UCSD-AML1 (cell line): ENCODE results near the gene DDIAS.
A peak's percentile ranks its signal among the peaks of the same experiment; 100 is the strongest.
"Not testable (repeated sequence)": the region's sequence is repeated elsewhere in the genome, so short reads cannot be mapped to it uniquely, and the experiment has no call there.

ENCODE experiments used
- DNase-seq: peaks from one replicate; lab custom pipeline; 2025; ENCODE audit not compliant: unreplicated experiment; lab: John Stamatoyannopoulos, UW

Gene DDIAS

GRCh38 chr11:82901165-82901921, at the start of gene DDIAS:
DDIAS (plus strand) TSS chr11:82901736; CDS start chr11:82914739, 13,003 bp downstream.
- DNase-seq: peak; percentile 91

- DNase-seq: no peak
Observed at GRCh38 chr11:82854242-82854641, 47.3 kb upstream of the DDIAS start.

GRCh38 chr11:82854916-82855315, 46.6 kb upstream of the DDIAS start:
- DNase-seq: not testable (repeated sequence)

GRCh38 chr11:82855616-82856015, 45.9 kb upstream of the DDIAS start:
- DNase-seq: no peak

GRCh38 chr11:82857145-82857544, 44.4 kb upstream of the DDIAS start:
- no peak for DNase-seq

- DNase-seq: no peak
Observed at GRCh38 chr11:82858133-82858532, 43.4 kb upstream of the DDIAS start.

GRCh38 chr11:82858556-82859091, 42.9 kb upstream of the DDIAS start:
- DNase-seq: no peak

- no peak for DNase-seq
Observed at GRCh38 chr11:82859750-82860149, 41.8 kb upstream of the DDIAS start.

- no peak for DNase-seq
Observed at GRCh38 chr11:82862379-82862778, 39.2 kb upstream of the DDIAS start.

GRCh38 chr11:82863209-82863608, 38.3 kb upstream of the DDIAS start:
- no peak for DNase-seq

- DNase-seq: peak; percentile 39
Observed at GRCh38 chr11:82864268-82864667, 37.3 kb upstream of the DDIAS start.

- no peak for DNase-seq
Observed at GRCh38 chr11:82865841-82866240, 35.7 kb upstream of the DDIAS start.

GRCh38 chr11:82867495-82868082, 33.9 kb upstream of the DDIAS start:
- peak; percentile 37 for DNase-seq

- DNase-seq: no peak
Observed at GRCh38 chr11:82869657-82870056, 31.9 kb upstream of the DDIAS start.

- DNase-seq: no peak
Observed at GRCh38 chr11:82871646-82872045, 29.9 kb upstream of the DDIAS start.

GRCh38 chr11:82872377-82873150, 29.0 kb upstream of the DDIAS start:
- no peak for DNase-seq

- no peak for DNase-seq
Observed at GRCh38 chr11:82873919-82874333, 27.6 kb upstream of the DDIAS start.

GRCh38 chr11:82874646-82875523, 26.7 kb upstream of the DDIAS start:
- no peak for DNase-seq

- no peak for DNase-seq
Observed at GRCh38 chr11:82883853-82884252, 17.7 kb upstream of the DDIAS start.

- DNase-seq: peak; percentile 10
Observed at GRCh38 chr11:82889133-82890001, 12.2 kb upstream of the DDIAS start.
